ENCODE results near the gene SALL2.
A peak's percentile ranks its signal among the peaks of the same experiment; 100 is the strongest.

SALL2 gene

GRCh38 chr14:21494902-21495762 lies 31.0 kb downstream of the SALL2 start:
- peak; percentile 41 for DNase-seq (ENCODE audit: low read depth, low spot score)
- H3K4me3 ChIP-seq (ENCODE audit: low read depth, low read length) = no peak overlapping the region
- TF ChIP-seq CTCF (IDR thresholded peaks at IDR 0.05; ENCODE audit: low read depth, low read length) = no peak
- in situ Hi-C loops (cut with HindIII; ENCODE audit: low sequenced_read_pairs) = no loop called here

GRCh38 chr14:21486640-21487087 lies 39.5 kb downstream of the SALL2 start:
- in situ Hi-C loops (cut with HindIII; ENCODE audit: low sequenced_read_pairs) = no loop called here
- TF ChIP-seq CTCF (IDR thresholded peaks at IDR 0.05; ENCODE audit: low read depth, low read length) = no peak
- peak; percentile 62 for DNase-seq (ENCODE audit: low read depth, low spot score)

GRCh38 chr14:21476925-21477681 lies 49.0 kb downstream of the SALL2 start, which contains the start of the genes RAB2B and TOX4:
Gene RAB2B, minus strand, starts transcription at chr14:21476959. Its CDS starts 87 bp downstream, at chr14:21476872.
Gene TOX4, plus strand, starts transcription at chr14:21477195. Its CDS starts 84 bp downstream, at chr14:21477279.
- TF ChIP-seq CTCF (IDR thresholded peaks at IDR 0.05; ENCODE audit: low read depth, low read length) = peak; percentile 98
- peak within 1 kb of the TSS; percentile 90 for H3K4me3 ChIP-seq (ENCODE audit: low read depth, low read length)
- peak; percentile 99 for DNase-seq (ENCODE audit: low read depth, low spot score)
- in situ Hi-C loops (cut with HindIII; ENCODE audit: low sequenced_read_pairs) = no loop called here

More at GRCh38 chr14:21486640-21487087, 39.5 kb downstream of the SALL2 start:
- no peak overlapping the region for H3K4me3 ChIP-seq (ENCODE audit: low read depth, low read length)

- TF ChIP-seq CTCF (IDR thresholded peaks at IDR 0.05; ENCODE audit: low read depth, low read length) = no peak
- H3K4me3 ChIP-seq (ENCODE audit: low read depth, low read length) = peak overlapping the region; percentile 90
- DNase-seq (ENCODE audit: low read depth, low spot score) = no peak
- in situ Hi-C loops (cut with HindIII; ENCODE audit: low sequenced_read_pairs) = no loop called here
These were observed 49.6 kb downstream of the SALL2 start for GRCh38 chr14:21476523-21476924.

- DNase-seq (ENCODE audit: low read depth, low spot score) = no peak
- TF ChIP-seq CTCF (IDR thresholded peaks at IDR 0.05; ENCODE audit: low read depth, low read length) = no peak
- in situ Hi-C loops (cut with HindIII; ENCODE audit: low sequenced_read_pairs) = no loop called here
- peak overlapping the region; percentile 90 for H3K4me3 ChIP-seq (ENCODE audit: low read depth, low read length)
These were observed 50.2 kb downstream of the SALL2 start for GRCh38 chr14:21475767-21476522.
